ENCODE measurements around the gene DGKH.

Gene DGKH

GRCh38 chr13:42048342-42048683, at the start of gene DGKH:
TSS of gene DGKH (plus strand) at chr13:42048648. CDS start at chr13:42048774, 126 bp downstream.
- DNase-seq (ENCODE audit: low read depth) = no peak
- TF ChIP-seq, protein P1, sequence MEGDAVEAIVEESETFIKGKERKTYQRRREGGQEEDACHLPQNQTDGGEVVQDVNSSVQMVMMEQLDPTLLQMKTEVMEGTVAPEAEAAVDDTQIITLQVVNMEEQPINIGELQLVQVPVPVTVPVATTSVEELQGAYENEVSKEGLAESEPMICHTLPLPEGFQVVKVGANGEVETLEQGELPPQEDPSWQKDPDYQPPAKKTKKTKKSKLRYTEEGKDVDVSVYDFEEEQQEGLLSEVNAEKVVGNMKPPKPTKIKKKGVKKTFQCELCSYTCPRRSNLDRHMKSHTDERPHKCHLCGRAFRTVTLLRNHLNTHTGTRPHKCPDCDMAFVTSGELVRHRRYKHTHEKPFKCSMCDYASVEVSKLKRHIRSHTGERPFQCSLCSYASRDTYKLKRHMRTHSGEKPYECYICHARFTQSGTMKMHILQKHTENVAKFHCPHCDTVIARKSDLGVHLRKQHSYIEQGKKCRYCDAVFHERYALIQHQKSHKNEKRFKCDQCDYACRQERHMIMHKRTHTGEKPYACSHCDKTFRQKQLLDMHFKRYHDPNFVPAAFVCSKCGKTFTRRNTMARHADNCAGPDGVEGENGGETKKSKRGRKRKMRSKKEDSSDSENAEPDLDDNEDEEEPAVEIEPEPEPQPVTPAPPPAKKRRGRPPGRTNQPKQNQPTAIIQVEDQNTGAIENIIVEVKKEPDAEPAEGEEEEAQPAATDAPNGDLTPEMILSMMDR (conservative IDR thresholded peaks at IDR 0.05; ENCODE audit: low read depth, low read length) = no peak
- H3K4me3 ChIP-seq (ENCODE audit: low read length) = peak within 1 kb of the TSS; percentile 76

DNA sequence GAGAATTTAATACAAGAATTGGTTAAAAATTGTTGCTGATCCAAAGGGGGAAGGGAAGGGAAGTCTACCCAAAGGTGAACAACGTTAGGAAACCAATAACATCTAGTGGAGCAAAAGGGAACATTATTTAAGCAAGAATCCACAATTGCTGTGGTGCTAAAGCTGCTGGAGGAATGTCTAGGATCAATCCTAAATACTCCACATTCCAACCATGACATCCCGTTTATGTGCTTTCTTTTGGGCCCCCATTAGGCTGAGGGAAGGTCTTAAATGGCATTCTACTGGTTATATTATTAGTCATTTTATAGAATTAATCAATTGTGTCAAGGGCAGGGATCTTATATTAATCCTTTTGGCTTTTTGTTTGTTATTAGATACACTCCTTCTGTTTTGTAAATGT, 47.6 kb upstream of the DGKH start:
- DNase-seq (ENCODE audit: low read depth) = peak; percentile 9
- TF ChIP-seq, protein P1 (conservative IDR thresholded peaks at IDR 0.05; ENCODE audit: low read depth, low read length) = no peak
- no peak overlapping the region for H3K4me3 ChIP-seq (ENCODE audit: low read length)

GRCh38 chr13:42001580-42001979, 46.9 kb upstream of the DGKH start:
- TF ChIP-seq, protein P1 (conservative IDR thresholded peaks at IDR 0.05; ENCODE audit: low read depth, low read length) = no peak
- DNase-seq (ENCODE audit: low read depth) = peak; percentile 25
- H3K4me3 ChIP-seq (ENCODE audit: low read length) = no peak overlapping the region

DNA sequence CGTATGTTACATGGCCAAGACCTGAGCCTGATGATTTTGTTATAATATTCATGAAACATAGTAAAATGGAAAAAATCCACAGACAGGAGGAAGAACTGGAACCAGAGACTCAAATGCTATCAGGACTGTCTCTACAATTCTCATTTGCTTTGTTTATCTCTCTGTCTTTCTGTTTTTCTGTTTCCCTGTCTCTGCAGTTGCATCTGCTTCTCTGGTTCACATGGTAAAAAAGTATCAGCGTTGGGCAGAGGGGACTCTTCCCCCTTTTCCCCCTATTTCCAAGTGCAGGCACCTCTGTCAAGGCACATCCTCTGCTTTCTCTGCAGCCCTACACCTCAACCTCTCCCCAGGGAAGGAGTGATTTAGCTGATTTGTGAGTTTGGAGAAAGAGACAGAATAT, 46.4 kb upstream of the DGKH start:
- DNase-seq (ENCODE audit: low read depth) = no peak
- H3K4me3 ChIP-seq (ENCODE audit: low read length) = no peak overlapping the region
- TF ChIP-seq, protein P1 (conservative IDR thresholded peaks at IDR 0.05; ENCODE audit: low read depth, low read length) = no peak

DNA sequence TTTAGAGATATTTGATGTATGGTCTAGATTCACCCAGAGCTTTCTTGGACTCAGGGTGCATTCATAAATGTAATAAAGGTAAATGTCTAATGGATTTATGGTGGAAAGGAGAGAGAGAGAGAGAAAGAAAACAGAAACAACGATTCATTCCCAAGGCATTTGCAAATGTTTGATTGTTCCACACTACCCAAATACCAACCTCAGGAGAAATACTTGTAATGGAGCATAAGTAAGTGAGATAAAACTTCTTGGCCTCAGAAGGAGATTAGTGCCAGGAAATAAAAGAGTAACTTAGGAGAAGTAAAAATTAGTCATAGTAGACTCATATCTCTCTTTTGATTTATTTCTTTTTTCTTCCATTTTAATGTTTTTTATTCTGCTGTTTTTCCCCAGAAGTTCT, 40.6 kb upstream of the DGKH start:
- DNase-seq (ENCODE audit: low read depth) = peak; percentile 17
- H3K4me3 ChIP-seq (ENCODE audit: low read length) = no peak overlapping the region
- TF ChIP-seq, protein P1 (conservative IDR thresholded peaks at IDR 0.05; ENCODE audit: low read depth, low read length) = no peak

- TF ChIP-seq, protein P1 (conservative IDR thresholded peaks at IDR 0.05; ENCODE audit: low read depth, low read length) = no peak
- DNase-seq (ENCODE audit: low read depth) = no peak
- H3K4me3 ChIP-seq (ENCODE audit: low read length) = no peak overlapping the region
These were observed 39.4 kb upstream of the DGKH start for GRCh38 chr13:42009057-42009456.

GRCh38 chr13:42011601-42012350, 36.7 kb upstream of the DGKH start:
- DNase-seq (ENCODE audit: low read depth) = no peak
- H3K4me3 ChIP-seq (ENCODE audit: low read length) = no peak overlapping the region
- TF ChIP-seq, protein P1 (conservative IDR thresholded peaks at IDR 0.05; ENCODE audit: low read depth, low read length) = no peak
